ENCODE data around the gene TXK. TPM values are rescaled to one million over a fixed set of nuclear protein-coding genes. Genes with fewer than 3 reads are reported as not detected.

Gene TXK
- total RNA-seq, 1 experiment from 2014 or later: 2.5 TPM

DNA sequence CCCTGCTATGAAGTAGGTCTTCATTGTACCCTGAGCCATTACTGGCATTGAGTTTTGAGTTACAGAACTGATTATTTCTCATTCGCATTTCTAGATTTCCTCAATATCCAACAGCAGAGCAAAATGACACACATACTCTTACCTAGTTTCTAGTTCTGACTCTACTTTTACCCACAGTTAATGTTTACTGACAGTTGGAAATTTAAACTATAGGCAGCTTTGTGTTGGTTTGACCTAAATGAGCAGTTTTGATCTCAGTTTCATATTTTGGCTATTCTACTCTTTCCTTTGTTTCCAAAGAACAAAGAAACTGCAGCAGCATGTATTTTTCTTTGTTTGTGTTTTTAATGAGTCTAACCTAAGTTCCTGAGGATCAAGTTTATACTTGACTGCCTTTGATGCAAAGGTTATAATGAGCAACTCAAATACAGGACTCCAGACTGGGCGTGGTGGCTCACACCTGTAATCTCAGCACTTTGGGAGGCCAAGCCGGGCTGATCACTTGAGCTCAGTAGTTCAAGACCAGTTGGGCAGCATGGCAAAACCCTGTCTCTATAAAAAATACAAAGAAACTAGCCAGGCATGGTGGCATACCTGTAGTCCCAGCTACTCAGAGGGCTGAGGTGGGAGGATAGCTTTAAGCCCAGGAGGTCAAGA lies 30.4 kb downstream of the TXK start:
- DNase-seq (ENCODE audit: low read depth): no peak

- DNase-seq (ENCODE audit: low read depth): no peak
Observed at GRCh38 chr4:48102303-48102702, 31.7 kb downstream of the TXK start.

DNA sequence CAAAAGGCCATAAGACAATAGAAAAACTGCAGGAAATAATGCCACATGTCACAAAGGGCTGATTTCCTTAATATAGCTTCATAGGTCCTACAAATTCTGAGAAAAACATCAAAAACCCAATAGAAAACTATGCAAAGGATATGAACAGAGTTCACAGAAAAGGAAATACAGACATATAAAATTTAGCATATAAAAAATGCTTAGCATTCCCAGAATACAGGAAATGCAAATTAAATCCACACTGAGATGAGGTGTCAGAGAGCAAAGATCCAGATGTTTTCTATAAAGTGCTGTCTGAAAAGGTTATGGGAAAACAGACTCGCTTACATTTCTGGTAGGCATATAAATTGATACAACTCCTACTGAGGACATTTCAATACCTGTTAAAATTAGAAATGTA lies 33.8 kb downstream of the TXK start:
- DNase-seq (ENCODE audit: low read depth): no peak

DNA sequence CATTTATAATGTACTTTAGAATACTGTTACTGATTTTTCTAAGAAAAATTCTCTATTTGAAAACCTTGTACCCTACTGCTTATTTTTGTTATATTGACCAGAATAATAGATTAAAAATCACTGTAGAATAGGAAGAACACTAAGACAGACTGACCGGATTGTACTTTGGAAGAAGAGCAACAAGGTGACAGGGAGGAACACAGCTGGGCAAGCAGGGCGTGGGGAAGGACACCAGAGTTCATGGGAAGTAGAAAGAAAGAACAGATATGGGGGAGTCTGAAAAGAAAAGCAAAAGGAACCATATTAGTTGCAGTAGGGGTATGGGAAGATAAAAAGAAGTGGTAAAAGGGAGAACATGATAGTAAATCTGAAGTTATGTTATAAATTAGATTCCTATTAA lies 38.6 kb downstream of the TXK start:
- no peak for DNase-seq (ENCODE audit: low read depth)

- peak; percentile 81 for DNase-seq (ENCODE audit: low read depth)
Observed at GRCh38 chr4:48093991-48094416, 40.0 kb downstream of the TXK start.

DNA sequence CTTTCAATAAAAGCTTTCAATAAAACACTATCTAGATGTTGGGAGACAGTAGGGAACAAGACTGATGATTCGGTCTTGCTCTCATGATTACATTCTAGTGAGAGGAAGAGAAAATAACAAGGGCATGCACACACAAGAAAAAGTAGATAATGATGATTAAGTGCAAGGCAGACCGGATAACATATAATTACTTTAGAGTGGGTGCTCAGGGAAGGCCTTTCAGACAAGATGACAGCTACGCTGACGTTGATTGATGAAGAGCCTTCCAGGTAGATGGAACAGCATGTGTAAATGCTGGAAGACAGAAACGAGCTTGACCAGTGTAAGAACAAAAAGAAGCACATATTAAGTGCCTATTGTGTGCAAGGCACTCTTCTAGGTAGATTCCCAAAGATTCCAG lies 43.4 kb downstream of the TXK start:
- no peak for DNase-seq (ENCODE audit: low read depth)

GRCh38 chr4:48085821-48086589 lies 48.0 kb downstream of the TXK start:
- no peak for DNase-seq (ENCODE audit: low read depth)

GRCh38 chr4:48082956-48083355 lies 51.1 kb downstream of the TXK start:
- DNase-seq (ENCODE audit: low read depth): no peak

GRCh38 chr4:48081196-48081595 lies 52.9 kb downstream of the TXK start:
- DNase-seq (ENCODE audit: low read depth): no peak

GRCh38 chr4:48079972-48080391 lies 54.1 kb downstream of the TXK start:
- DNase-seq (ENCODE audit: low read depth): peak; percentile 84

GRCh38 chr4:48078862-48079655 lies 55.0 kb downstream of the TXK start:
- DNase-seq (ENCODE audit: low read depth): peak; percentile 54

- DNase-seq (ENCODE audit: low read depth): no peak
Observed at GRCh38 chr4:48078425-48078824, 55.6 kb downstream of the TXK start.

GRCh38 chr4:48074657-48075056 lies 59.4 kb downstream of the TXK start:
- no peak for DNase-seq (ENCODE audit: low read depth)

- DNase-seq (ENCODE audit: low read depth): no peak
Observed at GRCh38 chr4:48073567-48074103, 60.4 kb downstream of the TXK start.

DNA sequence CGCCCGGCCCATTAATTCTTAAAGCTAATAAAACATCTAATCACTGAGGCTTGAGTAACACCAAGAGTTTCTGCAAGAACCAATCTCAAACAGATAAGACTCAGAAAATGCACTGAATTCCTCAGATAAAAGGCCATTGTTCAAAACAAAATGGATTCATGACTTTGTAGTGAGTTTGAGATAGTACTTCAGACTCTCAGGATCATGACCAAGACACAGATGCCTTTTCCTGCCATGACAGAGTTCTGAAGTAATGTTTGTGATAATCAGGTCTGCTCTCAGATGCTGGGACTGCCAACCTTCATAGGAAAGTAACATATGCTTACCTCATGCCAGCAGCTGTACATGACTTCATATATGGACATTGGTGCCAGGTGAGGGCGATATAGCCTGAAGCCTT lies 62.9 kb downstream of the TXK start:
- DNase-seq (ENCODE audit: low read depth): no peak

DNA sequence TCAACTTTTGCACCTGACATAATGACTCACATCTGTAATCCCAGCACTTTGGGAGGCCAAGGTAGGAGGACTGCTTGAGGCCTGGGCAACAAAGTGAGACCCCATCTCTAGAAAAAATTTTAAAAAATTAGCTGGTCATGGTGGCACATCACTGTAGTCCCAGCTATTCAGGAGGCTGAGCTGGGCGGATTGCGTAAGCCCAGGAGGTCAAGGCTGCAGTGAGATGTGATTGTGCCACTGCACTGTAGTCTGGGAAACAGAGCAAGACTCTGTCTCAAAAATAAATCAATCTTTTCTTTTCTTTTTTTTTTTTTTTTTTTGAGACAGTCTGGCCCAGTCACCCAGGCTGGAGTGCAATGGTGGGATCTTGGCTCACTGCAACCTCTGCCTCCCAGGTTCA lies 65.0 kb downstream of the TXK start:
- DNase-seq (ENCODE audit: low read depth): no peak

DNA sequence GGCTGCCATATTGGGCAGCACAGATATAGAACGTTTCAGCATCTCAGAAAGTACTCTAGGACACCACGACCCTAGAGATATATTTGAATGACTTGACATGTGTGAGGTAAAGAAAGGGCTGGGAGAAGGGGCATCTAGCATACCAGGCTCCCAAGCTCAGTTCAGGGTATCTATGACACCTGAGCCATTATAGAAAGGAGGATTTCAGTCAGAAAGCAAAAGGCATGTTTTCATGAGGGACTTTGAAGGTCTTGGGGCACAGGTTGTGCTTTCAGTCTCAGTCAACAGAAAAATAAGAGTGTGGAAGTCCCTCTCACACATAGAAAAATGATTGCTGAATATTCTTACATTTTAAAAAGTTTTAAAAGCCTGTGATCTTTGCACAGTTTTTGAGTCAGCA lies 65.9 kb downstream of the TXK start:
- no peak for DNase-seq (ENCODE audit: low read depth)

- DNase-seq (ENCODE audit: low read depth): no peak
Observed at GRCh38 chr4:48067536-48067935, 66.5 kb downstream of the TXK start.

DNA sequence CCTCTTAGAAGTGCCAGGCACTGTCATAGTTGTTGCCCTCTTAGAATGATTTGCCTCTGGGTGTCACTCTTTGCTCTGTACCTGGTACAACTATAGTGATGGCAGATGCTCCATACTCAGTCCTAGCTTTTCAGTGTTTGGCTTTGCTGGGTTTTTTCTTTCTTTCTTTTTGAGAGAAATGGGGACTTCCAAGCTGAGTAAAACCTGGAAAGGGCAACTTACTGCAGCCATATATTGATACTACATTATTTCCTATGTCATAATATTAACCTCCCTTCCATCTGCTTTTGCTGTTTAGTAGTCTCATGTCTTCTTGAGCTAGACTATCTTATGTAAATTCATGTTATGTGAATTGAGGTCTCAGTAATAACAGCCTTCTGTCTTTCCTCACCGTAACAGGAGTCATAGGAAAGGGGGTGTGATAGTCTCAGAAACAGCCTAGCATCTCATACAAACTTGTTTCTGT lies 68.4 kb downstream of the TXK start:
- DNase-seq (ENCODE audit: low read depth): no peak

DNA sequence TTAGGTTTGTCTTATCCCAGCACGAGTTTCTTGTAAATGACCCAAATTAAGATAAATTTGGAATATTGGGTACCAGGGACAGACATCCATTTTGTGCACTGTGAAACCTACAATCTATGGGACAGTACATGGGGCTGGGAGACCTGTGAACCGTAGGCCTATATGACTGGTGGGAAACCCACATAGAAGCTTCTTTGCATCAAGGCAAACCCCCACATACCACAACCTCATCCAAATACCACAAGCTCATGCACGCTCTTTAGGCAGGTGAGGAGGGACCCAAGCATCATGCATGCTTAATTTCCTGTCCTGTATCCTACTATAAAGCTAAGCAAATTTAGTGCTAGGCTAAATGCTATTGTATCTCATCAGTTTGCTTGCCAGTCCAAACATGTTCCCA lies 69.7 kb downstream of the TXK start:
- no peak for DNase-seq (ENCODE audit: low read depth)

- DNase-seq (ENCODE audit: low read depth): no peak
Observed at GRCh38 chr4:48058617-48059530, 75.2 kb downstream of the TXK start.
